ENCODE results near the gene SLC39A11.
"Not testable (repeated sequence)": the region's sequence is repeated elsewhere in the genome, so short reads cannot be mapped to it uniquely, and the experiment has no call there.

Gene SLC39A11

DNA sequence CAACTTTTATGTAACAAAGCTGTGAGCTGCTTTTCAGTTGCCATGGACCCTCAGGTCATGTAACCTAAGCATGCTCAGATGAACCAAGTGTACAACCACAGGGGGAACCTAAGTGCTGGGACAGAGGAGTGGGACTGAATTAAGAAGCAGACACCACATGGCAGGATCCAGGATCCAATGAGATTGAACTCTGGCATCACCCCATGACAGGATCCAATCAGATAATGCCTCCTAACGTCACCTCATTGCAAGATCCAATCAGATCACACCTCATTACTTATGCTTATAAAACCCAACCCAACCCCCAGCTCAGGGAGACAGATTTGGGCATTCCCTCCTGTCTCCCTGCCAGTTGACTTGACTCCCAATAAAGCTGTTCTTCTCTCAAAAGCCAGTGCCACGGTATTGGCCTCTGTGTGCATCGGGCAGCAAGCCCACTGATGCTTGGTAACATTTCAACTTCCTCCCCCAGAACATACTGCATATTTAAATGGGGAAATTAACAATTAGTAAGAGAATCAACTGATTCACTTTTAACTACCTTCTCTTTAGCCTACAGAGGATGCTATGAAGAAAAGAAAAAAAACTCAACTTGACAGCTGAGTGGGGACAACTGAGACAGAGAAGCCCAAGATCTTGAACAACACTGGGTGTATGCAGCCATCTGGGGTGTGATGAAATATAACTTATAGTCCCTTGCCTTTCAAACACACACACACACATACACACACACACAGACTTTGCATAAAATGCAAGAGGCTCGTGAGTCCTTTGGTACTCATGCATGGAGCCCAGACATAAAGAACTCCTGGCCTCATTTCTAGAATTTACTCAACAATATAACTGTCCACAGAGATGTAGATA lies 148.4 kb downstream of the SLC39A11 start:
- no peak for DNase-seq

DNA sequence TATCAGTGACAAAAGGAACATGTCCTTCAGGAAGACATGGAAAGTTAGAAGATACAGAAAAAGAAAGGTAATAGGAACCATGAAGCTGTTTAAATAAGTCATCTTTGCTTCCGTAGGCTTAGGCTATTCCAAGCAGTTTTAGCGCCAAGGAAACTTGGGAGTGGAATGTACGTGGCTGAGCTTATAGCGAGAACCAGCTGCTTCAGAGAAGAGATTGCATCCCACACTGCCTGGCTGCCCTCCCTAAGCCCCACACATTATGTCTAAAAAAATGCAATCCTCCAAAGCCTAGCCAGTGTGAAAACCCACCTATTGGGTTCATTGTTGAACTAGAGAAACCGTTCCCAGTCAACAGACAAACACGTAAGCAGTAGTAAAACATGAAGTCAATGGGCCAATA lies 149.9 kb downstream of the SLC39A11 start:
- DNase-seq = no peak

DNA sequence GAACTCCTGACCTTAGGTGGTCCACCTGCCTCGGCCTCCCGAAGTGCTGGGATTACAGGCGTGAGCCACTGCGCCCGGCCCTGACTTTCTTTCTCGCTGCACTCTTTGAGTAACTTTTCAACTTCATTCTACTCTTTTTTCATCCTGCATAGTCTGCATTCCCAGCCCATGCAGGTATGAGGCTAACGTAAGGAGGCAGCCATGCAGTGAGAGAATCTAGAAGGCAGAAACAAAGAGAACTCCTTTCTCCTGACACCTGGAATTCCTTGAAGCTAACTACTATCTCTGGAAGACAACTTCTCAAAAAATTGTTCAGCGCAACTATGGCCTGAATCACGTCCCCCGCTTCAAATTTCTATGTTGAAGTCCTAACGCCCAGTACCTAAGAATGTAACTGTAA lies 152.0 kb downstream of the SLC39A11 start:
- no peak for DNase-seq

DNA sequence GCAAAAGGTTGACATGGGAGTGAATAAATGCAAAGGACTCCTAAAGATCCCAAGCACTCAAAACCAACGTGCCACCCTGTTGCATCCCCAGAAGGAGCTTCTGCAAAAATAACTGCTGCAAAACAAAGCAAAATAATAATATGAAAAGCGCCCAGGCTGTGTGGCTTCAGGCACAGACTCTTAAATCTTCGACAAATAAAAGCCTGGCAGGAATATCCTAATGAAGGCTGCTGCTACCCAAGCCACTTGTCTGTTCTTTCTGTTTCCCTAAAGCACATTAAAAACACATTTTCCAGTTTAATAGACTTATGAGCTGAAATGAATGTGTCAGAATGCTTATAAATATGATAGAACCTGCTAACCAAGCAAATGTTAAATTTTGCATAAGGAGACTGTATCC lies 154.0 kb downstream of the SLC39A11 start:
- no peak for DNase-seq

DNA sequence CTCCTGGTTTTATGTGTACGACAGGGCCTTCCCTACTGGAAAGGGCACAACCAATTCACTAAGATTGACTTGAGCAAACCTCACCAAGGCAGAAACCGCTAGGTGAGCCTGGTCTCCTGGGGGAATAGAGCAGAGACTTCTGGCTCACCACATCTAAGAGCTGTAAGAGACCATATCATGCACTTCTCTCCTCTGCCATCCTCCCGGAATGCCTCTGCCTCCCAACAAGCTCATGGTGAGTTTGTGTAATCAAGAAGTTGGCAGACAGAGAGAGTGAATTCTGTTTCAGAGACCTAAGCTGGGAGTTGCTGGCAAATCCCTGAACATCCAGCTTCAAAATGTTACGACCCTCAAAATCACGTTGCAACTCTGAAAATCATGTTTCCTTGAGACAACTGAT lies 154.8 kb downstream of the SLC39A11 start:
- no peak for DNase-seq

DNA sequence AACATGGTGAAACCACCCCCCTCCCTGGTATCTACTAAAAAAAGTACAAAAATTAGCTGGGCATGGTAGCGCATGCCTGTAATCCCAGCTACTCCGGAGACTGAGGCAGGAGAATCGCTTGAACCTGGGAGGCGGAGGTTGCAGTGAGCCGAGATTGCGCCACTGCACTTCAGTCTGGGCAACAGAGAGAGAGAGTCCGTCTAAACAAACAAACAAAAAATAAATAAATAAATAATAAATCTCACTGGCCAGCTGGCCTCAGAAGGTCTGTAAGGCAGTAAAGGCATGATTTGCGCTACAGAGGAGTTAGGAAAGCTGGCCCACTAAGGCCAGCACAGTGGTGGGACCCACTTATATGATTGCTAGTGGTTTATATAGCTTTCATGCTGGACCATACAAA lies 155.2 kb downstream of the SLC39A11 start:
- not testable (repeated sequence) for DNase-seq

DNA sequence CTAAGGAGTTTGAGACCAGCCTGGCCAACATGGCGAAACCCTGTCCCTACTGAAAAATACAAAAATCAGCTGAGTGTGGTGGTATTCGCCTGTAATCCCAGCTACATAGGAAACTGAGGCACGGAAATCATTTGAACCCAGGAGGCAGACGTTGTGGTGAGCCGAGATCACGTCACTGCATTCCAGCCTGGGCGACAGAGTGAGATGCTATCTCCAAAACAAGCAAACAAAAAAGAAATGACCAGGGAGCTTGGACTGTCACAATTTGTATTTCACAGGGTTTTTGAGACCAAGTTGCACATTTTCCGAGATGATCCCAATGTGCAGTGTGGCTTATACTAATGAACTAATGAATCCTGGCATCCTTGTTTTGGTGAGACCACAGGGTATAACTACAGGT lies 156.5 kb downstream of the SLC39A11 start:
- DNase-seq = no peak

DNA sequence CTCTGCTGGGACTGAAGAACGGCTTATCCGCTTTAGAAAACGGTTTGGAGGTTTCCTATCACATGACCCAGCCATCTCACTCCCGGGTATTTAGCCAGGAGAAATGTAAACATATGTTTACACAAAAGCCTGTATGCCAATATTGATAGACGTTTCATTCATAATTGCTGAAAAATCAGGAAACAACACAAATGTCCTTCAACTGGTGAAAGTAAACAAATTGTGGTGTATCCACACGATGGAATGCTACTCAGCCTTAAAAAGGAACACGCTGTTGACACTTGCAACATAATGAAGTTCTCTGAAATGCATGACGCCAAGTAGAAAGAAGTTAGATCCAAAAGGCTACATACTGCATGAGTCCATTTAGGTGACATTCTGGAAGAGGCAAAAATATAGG lies 157.6 kb downstream of the SLC39A11 start:
- DNase-seq = no peak

DNA sequence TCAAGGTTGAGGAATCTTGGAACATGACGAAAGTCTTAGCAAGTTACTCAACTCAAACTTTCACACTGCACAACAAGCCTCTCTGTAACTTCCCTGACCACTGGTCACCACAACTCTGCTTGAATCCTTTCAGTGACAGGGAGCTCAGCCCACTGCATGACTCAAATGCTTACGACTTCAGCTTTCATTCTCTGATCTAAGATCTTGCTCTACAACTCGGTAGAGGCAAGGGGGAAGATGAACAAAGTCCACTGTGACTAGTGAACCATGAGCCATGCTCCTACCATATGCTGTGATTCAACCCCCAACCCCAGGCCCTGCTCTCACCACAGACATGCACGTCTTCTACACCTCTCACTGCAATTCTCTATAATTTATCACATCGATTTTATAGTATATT lies 160.9 kb downstream of the SLC39A11 start:
- no peak for DNase-seq

DNA sequence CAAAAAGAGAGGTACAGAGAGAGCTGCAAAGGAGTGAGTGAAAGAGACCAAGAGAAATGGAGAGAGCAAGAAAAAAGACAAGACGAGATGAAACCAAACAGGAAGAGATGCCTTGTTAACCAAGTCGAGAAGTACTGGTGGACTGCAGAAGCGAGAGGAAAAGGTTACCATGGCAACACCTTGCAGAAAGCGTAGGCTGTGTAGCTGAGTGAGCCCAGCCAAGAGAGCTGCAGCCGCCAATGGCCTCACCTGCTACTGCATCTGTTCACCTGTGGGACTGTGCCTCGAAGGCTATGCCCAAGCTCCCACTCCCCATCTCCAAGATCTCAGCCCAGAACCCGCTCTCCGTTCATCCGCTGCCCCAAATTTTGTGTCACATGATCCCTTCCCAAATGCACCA lies 161.3 kb downstream of the SLC39A11 start:
- no peak for DNase-seq

DNA sequence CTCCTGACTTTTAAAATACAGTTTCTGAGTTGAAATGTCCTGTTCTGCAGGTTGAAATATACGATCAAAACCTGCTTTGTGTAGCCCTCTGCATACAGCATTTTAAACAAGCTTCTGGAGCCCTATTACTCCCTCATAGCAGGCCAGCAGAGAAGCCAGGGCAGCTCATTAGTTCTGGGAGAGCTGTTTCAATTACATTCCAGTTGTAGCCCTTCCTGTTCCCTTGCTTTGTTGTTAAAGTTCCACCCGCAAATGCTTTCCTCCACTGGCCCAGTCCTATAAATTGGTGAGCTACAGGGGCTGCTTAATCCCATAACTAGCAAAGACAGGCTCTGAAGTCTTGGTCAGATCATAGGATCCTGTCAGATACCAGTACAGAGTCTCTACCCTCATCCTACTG lies 162.5 kb downstream of the SLC39A11 start:
- DNase-seq = no peak

DNA sequence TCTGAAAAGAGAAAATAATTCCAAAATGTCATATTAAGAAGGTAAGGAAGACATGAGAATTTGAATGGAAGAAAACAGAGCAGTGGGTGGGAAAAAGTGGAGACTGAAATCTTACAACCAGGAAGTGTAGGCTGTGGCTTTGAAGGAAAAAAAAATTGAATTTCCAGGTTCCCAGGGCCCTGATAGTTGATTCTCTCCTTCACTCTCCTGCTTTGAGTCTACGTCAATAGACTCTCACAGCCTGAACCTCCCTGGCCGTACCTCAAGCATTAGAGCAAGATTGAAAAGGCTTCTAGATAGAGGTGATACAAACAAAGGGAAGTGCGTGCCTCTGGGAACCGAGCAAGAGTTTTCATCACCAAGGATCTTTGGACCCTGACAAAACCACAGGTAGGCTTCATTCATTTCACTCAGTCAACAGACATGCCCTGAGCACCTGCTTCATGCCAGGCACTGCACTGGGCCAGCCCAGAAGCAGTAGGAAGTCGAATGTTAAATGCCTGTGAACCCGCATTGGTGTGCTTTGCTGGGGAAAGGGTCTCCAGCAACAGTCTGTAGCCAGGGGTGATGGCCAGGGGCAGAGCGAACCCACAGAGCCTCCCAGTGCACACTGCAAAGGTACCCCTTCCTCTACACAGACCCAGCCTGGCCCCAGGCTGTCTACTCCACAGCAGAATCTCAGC lies 163.9 kb downstream of the SLC39A11 start:
- DNase-seq = no peak

DNA sequence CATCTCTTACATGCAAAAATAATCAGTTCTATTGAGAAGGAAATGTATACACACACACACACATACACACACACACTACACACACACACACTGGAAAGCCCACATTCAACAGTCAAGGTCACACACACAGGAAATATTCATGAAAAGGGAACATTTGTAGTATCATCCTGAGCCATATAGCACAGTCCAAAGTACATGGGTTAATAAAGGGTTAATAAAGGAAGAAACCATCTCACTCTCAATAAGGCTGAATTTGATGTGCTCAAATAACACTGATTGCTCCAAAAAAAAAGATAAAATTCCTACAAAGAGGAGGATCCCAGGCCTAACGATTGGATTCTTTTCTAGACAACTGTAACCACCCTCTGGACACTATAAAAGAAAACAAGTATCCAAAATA lies 164.7 kb downstream of the SLC39A11 start:
- DNase-seq = no peak

DNA sequence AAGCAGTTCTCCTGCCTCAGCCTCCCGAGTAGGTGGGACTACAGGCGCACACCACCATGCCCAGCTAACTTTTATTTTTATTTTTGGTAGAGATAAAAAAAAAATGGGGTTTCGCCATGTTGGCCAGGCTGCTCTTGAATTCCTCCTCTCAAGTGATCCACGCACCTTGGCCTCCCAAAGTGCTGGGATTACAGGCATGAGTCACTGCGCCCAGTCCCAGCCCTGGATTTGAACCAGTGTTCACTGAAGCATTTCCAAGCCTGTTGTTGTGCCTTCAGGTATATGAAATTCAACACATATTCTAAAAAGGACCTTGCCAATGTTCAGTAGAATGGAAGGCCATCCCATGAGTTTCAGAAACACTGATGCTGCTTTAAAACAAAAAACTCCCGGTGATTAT lies 165.3 kb downstream of the SLC39A11 start:
- DNase-seq = no peak

DNA sequence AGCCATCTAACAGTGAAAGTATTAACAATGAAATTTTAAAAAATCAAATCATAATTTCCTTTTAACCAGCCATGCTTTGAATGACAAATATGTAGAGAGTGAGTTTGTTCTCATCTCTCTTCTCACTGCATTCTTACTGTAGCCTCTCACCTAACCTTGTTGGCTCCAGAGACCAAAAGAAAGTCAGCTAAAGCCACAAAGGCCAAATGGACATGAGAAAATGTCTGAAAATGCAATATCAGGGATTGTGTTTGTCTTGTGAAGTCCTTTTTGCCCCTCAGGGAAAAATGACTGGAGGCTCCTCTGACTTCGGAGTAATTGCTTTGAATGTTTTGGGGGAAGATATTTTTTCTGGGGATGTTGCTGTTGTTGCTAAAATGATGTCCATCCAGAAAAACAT lies 166.3 kb downstream of the SLC39A11 start:
- DNase-seq = no peak

DNA sequence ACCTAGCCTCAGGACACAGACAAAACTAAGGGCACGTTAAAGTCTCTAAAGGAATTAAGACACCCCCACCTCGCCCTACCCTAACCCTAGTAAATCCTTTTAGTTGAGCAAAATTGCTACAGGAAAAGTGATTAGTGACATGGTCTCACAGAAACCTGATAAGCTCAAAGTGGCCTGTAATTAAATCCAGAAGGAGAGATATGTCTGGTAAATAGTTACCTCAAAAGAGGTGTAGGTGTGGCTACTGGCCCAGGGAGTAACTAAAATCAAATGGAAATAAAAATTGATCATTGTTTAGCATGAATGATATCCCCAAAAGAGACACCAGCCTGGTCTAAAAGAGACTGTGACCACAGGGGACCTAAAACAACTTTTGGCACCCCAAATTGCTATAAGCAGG lies 168.3 kb downstream of the SLC39A11 start:
- DNase-seq = no peak

DNA sequence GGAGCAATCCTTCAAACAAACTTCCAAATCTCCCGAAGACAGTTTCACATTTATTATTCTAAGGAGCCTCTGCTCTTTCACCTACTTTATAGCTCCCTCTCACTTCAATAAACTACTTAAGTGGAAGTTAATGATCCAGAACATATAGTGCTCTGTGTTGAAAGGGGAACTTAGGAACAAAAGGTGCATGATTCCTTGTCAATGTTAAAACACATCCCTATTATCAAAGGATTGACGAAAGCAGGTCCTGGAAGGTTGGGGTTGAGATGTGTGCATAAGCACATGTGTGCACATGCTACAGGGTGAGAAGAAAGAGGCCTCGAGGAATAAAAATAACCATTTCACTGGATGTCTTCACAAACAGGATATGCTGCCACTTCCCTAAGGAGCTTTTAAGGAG lies 170.3 kb downstream of the SLC39A11 start:
- no peak for DNase-seq

DNA sequence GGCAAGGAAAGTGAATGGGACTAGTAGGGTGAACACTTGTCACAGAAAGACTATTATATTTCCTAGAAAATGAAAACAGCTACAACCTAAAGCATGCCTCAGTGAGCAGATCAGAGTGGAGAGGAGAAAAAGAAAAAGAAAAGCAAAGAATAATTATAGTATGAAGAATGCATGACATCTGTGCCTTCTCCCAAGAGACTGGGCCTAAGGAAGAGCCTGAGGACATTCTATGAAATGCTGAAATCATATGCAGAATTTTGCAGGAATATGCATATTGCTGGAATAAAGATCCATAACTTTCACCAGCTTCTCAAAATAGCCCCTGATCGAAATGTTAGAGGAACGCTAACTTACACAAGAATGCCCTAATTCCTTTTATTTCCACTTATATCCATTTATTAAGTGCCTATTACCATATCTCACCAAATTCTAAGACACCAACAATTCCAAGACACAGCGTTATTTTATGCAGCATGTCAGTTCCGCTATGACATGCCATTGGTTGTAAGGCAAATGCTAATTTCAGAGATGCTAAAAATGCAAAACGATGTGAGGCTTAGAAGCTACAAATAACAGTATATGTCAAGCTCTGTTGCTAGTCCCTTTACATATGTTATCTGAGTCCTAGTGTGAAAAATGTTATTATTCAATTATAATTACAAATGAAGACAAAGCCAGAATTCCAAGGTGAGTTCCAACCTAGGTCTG lies 171.0 kb downstream of the SLC39A11 start:
- DNase-seq = no peak

DNA sequence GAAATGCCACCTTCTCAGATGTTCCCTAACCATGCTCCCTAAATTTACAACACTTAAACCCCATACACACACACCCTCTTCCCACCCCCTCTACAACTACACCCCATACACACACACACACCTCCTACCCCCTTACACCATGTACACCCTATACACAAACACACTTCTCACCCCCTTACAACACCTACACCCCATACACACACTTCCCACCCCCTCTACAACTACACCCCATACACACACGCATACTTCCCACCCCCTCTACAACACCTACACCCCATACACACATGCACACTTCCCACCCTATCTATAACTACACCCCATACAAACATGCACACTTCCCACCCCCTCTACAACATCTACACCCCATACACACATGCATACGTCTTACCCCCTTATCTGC lies 172.0 kb downstream of the SLC39A11 start:
- no peak for DNase-seq

DNA sequence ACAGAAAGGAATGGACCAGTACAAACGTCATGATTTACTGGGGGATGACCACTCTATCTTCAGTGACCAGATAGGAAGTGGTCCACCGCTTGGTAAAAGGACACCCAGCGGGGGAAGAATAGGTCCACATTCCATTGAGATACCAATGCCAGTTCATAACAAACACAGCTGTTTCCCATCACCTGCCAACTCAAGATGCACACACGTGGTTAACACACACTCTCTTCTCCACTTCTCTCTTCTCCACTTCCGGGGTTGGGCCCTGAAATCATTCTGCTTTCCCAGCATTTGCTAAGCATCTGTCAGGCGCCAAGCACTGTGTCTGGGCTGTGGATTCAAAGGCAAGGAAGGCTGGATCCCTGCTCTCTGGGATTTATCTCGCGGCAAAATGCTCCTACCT lies 175.5 kb downstream of the SLC39A11 start:
- DNase-seq = no peak

DNA sequence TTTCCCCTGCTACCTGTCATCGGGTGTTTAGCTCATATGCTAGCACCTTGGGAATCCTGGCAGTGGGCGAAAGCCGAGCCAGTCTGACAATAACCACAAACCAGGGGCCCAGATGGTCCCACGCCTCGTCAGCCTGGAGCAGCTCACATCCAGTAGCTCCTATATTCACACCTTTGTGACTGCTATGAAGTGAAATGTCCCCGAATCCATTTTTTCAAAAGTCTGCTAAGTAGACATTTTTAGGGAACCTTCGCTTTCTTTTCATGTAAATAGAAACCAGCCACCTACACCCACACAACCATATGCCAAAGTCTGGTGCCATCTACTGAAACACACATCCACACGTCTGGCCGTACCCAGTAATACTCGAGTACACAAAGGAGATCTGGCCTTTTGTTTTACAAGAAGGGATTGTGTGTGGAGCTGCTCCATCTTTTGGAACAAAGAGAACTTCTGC lies 176.8 kb downstream of the SLC39A11 start:
- no peak for DNase-seq

DNA sequence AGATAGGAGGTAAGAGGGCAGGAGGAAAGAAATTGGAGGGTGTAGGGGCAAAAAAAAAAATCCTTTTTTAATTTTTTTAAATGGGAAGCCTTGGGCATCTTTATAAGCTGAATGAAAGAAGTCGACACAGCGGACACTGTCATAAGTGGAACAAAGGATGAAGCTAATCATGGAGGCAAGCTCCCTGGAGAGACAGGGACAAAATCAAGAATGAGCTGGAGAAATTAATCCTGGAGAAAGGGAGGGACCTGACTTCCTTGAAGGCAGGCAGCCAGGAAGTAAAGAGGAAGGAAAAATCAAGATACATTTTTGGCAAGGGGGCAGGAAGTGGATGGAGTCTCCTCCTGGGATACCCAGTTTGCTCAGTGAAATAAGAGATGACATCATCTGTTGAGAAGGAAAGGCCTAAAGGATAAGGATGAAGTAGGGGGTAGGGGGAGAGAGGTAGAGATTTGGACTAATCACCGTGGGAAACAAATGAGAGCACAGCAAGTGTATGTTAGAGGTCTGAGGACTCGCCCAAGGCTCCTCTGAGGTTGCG lies 179.3 kb downstream of the SLC39A11 start:
- no peak for DNase-seq

DNA sequence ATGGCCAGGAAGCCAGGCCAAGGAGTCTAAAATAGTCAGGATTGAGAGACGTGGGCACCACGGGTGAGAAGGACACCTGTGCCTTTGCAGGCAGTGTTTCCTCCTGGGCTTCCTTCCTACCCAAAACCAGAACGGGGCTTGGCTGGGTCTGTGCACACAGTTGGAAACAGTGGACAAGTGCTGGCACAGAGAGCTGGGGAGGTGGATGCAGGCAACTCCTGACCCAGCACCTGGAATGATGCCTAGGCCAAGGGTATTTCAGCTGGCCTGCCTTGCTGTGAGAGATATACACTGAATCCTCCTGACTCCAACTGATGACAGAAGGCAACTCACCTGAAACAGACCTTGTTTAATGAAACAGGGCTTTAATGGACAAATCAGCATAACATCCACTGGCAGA lies 186.2 kb downstream of the SLC39A11 start:
- DNase-seq = no peak

DNA sequence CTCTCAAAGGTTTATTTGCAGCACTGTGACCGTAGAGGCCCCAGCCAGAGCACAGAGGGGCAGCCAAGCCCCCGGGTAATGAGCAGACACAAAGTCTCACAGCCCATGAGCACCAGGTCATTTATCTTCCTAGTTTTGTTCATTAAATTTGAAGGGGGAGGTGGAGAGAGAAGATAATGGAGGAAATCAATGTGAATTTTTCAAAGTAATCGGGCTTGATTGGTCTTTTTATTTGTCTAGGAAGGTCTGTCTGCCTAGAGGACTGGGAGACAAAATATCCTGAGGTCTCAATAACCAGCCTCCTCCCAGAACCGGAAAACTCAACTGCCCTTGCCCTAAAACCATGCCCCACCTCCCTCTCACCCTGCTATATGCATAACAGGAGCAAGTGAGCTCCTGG lies 189.0 kb downstream of the SLC39A11 start:
- DNase-seq = no peak

Data from left hindlimb (tissue), 1 donor.